Measurements from ENCODE around the gene CRYZL1. TPM values are rescaled to one million over a fixed set of nuclear protein-coding genes. Genes with fewer than 3 reads are reported as not detected.

The CRYZL1 gene
- polyA plus RNA-seq, 3 donors = 25.9 to 30.6 (median 26.1) TPM

DNA sequence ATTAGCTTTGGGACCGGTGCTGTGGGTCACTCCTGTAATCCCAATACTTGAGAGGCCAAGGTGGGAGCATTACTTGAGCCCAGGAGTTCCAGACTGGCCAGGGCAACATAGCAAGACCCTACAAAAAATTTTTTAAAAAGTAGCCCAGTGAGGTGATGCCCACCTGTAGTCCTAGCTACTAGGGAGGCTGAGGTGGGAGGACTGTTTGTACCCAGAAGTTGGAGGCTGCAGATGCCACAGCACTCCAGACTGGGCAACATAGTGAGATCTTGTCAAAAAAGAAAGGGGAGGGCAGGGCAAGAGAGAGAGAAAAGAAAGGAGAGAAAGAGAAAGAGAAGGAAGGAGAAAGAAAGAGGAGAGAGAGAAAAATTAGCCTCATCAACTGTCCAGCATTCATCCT, 7.0 kb upstream of the CRYZL1 start:
- H3K9ac ChIP-seq (ENCODE audit: insufficient read depth, low read length, poor library complexity, severe bottlenecking) = no peak overlapping the region
- DNase-seq = no peak
- H3K79me2 ChIP-seq (ENCODE audit: insufficient read depth, low read length) = peaks cover 42% of the 10 kb centered on the region
- 88% methylated on average over 1 of the region's 1 CpG for WGBS (ENCODE audit: insufficient coverage)
- peak overlapping the region in 3 of 7 donors; percentile 10 to 13 (median 11) for H3K27ac Mint-ChIP-seq
- H3K27ac ChIP-seq (ENCODE audit: low read depth in 1 of 2, low read length in 2 of 2) = no peak overlapping the region
- no peaks in the 10 kb centered on the region for H3K36me3 ChIP-seq (replicated peaks in 1 of 2; ENCODE audit: control insufficient read depth in 1 of 2, insufficient read depth in 2 of 2, low read length in 2 of 2)
- H3K4me1 ChIP-seq (ENCODE audit: control insufficient read depth in 1 of 2, insufficient read depth in 2 of 2, low read length in 2 of 2) = peaks cover 32 to 39% of the 10 kb centered on the region in 2 donors
- no peaks in the 10 kb centered on the region for H3K9me3 ChIP-seq (replicated peaks in 1 of 2; ENCODE audit: control insufficient read depth in 1 of 2, insufficient read depth in 1 of 2, low read length in 2 of 2)
- peaks cover 8% of the 10 kb centered on the region for H4K20me1 ChIP-seq (ENCODE audit: insufficient read depth, low read length)
- TF ChIP-seq, protein P1, sequence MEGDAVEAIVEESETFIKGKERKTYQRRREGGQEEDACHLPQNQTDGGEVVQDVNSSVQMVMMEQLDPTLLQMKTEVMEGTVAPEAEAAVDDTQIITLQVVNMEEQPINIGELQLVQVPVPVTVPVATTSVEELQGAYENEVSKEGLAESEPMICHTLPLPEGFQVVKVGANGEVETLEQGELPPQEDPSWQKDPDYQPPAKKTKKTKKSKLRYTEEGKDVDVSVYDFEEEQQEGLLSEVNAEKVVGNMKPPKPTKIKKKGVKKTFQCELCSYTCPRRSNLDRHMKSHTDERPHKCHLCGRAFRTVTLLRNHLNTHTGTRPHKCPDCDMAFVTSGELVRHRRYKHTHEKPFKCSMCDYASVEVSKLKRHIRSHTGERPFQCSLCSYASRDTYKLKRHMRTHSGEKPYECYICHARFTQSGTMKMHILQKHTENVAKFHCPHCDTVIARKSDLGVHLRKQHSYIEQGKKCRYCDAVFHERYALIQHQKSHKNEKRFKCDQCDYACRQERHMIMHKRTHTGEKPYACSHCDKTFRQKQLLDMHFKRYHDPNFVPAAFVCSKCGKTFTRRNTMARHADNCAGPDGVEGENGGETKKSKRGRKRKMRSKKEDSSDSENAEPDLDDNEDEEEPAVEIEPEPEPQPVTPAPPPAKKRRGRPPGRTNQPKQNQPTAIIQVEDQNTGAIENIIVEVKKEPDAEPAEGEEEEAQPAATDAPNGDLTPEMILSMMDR (IDR thresholded peaks at IDR 0.05) = no peak
- no peak overlapping the region for H3K4me2 ChIP-seq (replicated peaks; ENCODE audit: extremely low read depth, low read length, poor library complexity, severe bottlenecking)
- peaks cover 42% of the 10 kb centered on the region for H3K4me1 Mint-ChIP-seq
- intact Hi-C loops (cut with micrococcal nuclease) = loop anchor here (10.0 kb wide), 2 partner anchors 104 to 1374 kb away; partner anchors contain the start of genes GART (in 1 of the 2), MIS18A (in 1 of the 2) and SON (in 1 of the 2)
- no peak overlapping the region for H2AFZ ChIP-seq (ENCODE audit: insufficient read depth, low read depth, low read length, poor library complexity, severe bottlenecking)
- peaks cover 0 to 5% (median 1%) of the 10 kb centered on the region in 3 donors for H3K27me3 Mint-ChIP-seq (ENCODE audit: low read depth in 3 of 3)
- no peaks in the 10 kb centered on the region for H3K9me3 Mint-ChIP-seq
- no peak overlapping the region for H3K4me3 ChIP-seq (replicated peaks in 1 of 3; ENCODE audit: low read depth in 2 of 3, low read length in 3 of 3)
- no peaks in the 10 kb centered on the region for H3K36me3 Mint-ChIP-seq
- H3K4me3 Mint-ChIP-seq = no peak overlapping the region
- H3K27me3 ChIP-seq (ENCODE audit: control insufficient read depth in 2 of 2, insufficient read depth in 2 of 2, low read length in 2 of 2) = peaks cover 0 to 1% of the 10 kb centered on the region in 2 donors

DNA sequence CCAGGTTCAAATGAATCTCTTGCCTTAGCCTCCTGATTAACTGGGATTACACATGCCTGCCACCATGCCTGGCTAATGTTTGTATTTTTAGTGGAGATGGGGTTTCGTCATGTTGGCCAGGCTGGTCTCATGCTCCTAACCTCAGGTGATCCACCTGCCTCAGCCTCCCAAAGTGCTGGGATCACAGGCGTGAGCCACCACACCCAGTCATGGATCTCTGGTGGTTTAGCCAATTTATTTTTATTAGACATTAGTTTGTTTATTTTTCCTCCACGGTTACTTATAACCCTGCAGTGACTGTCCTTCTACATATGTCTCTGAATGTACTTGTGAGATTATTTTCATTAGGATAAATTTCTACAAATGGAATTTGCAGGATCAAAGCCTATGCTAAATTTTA, 6.0 kb upstream of the CRYZL1 start:
- no peak overlapping the region for H3K4me2 ChIP-seq (replicated peaks; ENCODE audit: extremely low read depth, low read length, poor library complexity, severe bottlenecking)
- Mint-ChIP-seq H3K27me3 (ENCODE audit: low read depth in 3 of 3) (peaks cover 0 to 10% (median 0%) of the 10 kb centered on the region in 3 donors), H3K36me3 (no peaks in the 10 kb centered on the region), H3K4me1 (peaks cover 46% of the 10 kb centered on the region), H3K27ac (no peak overlapping the region), H3K4me3 (no peak overlapping the region), H3K9me3 (no peaks in the 10 kb centered on the region)
- H3K27me3 ChIP-seq (ENCODE audit: control insufficient read depth in 2 of 2, insufficient read depth in 2 of 2, low read length in 2 of 2) = peaks cover 0 to 2% of the 10 kb centered on the region in 2 donors
- H3K79me2 ChIP-seq (ENCODE audit: insufficient read depth, low read length) = peaks cover 42% of the 10 kb centered on the region
- H3K9me3 ChIP-seq (replicated peaks in 1 of 2; ENCODE audit: control insufficient read depth in 1 of 2, insufficient read depth in 1 of 2, low read length in 2 of 2) = no peaks in the 10 kb centered on the region
- H2AFZ ChIP-seq (ENCODE audit: insufficient read depth, low read depth, low read length, poor library complexity, severe bottlenecking) = no peak overlapping the region
- peaks cover 8% of the 10 kb centered on the region for H4K20me1 ChIP-seq (ENCODE audit: insufficient read depth, low read length)
- no peak overlapping the region for H3K4me3 ChIP-seq (replicated peaks in 1 of 3; ENCODE audit: low read depth in 2 of 3, low read length in 3 of 3)
- DNase-seq = no peak
- no peak overlapping the region for H3K27ac ChIP-seq (ENCODE audit: low read depth in 1 of 2, low read length in 2 of 2)
- TF ChIP-seq, protein P1 (IDR thresholded peaks at IDR 0.05) = no peak
- no peak overlapping the region for H3K9ac ChIP-seq (ENCODE audit: insufficient read depth, low read length, poor library complexity, severe bottlenecking)
- intact Hi-C loops (cut with micrococcal nuclease) = loop anchor here (10.0 kb wide), 2 partner anchors 103 to 1373 kb away; partner anchors contain the start of genes GART (in 1 of the 2), MIS18A (in 1 of the 2) and SON (in 1 of the 2)
- H3K36me3 ChIP-seq (replicated peaks in 1 of 2; ENCODE audit: control insufficient read depth in 1 of 2, insufficient read depth in 2 of 2, low read length in 2 of 2) = no peaks in the 10 kb centered on the region
- WGBS (ENCODE audit: insufficient coverage) = no CpG with 5 or more reads among the region's 3 CpGs
- H3K4me1 ChIP-seq (ENCODE audit: control insufficient read depth in 1 of 2, insufficient read depth in 2 of 2, low read length in 2 of 2) = peaks cover 38 to 41% of the 10 kb centered on the region in 2 donors
